NCI-H526 treated with DMSO at 0.1 percent for 48 hours (cell line): ENCODE data around the gene HS3ST5.

ENCODE experiments used
- DNase-seq: peaks from one replicate; lab custom pipeline; 2025; lab: John Stamatoyannopoulos, UW

Gene HS3ST5

DNA sequence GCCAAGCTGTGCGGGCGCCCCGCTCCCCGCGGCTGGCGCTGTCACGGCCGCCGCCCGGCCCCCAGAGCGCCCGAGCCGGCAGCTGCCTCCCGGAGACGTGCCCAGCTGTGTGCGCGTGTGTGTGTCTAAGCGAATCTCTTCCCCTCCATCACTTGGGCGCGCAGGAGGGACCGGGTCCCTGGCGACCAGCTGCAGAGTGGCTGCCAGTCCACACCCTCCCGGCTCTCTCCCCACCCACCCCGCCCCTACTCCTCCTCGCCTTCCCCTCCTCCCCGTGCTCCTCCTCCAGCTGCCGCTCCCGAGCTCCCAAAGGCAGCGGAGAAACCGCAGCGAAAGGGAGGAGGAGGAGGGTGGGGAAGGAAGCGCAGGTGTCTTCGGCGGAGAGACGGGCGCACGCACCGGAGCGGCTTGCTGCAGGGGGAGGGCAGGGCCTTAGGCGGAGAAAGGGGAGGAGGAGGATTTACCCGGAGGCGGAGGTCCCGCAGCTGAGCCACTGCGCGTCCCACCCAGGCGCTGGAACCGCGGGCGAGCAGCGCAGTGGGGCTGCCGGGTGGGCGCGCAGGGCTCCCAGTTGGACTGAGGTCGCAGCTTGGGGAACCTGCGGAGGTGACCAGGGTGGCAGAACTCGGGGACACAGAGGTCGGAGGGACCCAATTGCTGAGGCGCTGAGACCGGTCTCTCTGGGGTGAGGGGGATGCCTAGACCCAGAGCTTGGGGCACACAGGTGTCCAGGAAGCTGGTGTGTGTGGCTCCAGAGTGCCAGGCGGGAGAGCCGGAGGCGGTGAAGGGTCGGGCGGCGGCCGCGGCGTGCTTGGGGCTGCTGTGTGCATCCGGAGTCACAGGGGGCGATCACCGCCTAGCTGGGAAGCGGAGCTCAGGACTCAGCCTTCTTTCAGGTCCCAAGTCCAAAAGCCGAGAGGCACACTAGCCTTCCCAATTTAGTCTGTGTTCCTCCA is at the start of gene HS3ST5:
Gene HS3ST5, minus strand, starts transcription at position 198 of the 956 bp plus-strand sequence. CDS start 280,178 bp downstream, outside the sequence.
- DNase-seq, result no peak

- no peak for DNase-seq
Observed at GRCh38 chr6:114390176-114390575, 47.4 kb upstream of the HS3ST5 start.

DNA sequence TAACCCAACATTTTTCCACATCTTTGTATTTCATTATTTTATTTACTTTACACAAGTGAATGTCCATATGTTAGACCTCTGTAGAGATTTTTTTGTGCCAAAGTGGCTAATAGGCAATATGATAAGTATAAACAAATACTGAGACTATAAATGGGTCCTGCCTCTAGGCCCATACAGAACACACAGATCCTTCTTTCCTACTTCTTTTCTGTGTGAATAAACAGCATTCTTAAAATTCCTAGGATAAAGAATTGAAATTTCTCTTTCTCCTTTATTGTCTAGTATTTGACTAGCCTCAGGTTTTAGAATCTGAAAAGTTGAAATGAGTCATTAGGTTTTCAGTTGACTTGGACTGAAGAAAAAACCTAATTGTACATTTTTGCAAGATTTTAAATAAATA is 46.3 kb upstream of the HS3ST5 start:
- no peak for DNase-seq

DNA sequence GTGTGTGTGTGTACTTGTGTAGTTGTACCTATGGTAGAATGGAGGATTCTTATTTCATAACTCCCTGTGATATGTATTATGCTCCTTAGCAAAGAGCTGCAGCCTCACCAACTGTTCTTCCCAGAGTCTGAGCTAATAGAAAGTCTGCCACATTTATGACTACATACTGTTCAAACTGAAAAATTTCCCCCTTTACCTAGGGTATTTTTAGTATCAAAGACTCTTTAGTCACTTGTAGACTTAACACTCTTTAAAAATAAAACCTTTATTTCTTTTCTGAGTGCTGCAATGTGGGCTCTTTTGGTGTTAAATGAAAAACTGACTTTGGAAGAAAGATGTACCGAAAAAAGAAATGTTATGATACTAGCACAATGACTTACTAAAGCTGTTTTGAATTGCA is 39.6 kb upstream of the HS3ST5 start:
- no peak for DNase-seq

DNA sequence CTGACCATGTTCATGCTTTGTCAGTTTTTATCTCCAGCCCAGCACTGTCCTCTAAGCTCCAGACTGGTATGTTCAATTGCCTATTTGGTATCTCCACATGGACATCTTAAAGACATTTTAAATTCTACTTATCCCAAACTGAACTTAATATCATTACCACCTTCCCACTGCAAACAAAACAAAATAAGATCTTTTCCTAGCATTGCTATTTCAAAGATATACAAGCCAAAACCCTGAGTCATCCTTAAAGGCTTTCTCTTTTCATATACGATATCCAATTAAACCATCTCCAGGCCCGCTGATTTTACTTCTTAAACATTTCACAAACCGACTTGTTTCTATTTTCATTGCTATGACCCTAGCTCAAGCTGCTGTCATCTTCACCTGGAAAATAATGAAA is 35.1 kb upstream of the HS3ST5 start:
- DNase-seq, result no peak

GRCh38 chr6:114376611-114377175 is 33.9 kb upstream of the HS3ST5 start:
- DNase-seq, result no peak

DNA sequence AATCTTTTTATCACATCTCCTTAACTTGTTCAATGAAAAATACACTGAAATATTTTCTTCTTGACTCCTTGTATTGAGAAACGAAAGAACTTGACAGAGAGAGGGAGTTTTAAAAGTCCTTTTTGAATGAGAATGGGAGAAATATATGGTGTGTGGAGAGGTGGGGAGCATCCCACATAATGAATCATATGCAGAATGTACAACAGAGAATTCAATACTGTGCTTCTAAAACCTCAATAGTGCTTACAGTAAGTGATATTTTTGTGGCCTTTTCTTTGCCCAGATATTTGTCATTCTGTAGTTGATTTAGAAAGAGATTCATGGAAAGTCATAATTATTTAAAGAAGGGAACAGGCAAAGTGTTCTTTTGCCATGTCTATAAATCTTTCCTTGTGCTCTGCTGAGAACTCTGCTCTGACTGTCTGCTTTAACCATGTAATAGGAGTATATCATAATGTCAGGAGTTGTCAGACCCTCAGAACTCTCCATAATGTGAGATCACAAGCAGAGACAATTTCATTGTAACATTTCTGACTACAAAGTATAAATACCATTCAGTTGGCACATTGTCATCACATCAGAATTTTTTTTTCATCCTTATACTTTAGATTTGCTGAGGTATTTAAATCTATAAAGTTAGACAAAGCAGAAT is 32.8 kb upstream of the HS3ST5 start:
- no peak for DNase-seq

DNA sequence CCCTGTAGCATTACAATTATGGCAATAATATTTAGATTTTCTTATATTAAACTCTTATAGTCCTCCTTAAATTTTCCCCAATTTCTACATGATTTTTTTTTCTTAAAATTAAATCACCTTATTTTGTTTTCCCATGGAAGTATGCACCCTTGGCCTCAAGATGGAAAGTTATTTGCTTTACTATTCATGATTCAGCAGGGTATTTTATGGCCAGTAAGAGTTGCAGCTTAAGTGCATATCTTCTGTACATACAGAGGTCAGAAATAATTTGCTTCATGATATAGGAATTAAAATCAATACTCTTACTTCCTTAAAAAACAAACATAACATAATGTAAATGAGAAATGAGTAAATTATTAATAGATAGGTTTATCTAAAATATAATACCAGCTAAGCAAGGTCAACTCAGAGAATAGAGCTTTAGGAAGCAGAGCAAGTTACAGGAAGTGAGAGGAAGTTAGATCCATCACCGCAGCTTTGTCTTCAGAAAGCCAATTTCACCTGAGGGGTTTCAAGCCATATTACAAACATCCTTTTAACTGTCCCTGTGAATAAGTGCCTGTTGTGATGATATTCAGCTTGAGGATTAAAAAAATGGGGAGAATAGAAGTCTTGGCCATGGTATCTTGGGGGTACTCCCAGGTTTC is 24.6 kb upstream of the HS3ST5 start:
- no peak for DNase-seq

- no peak for DNase-seq
Observed at GRCh38 chr6:114366899-114367298, 24.1 kb upstream of the HS3ST5 start.

- DNase-seq, result no peak
Observed at GRCh38 chr6:114364301-114364700, 21.5 kb upstream of the HS3ST5 start.

DNA sequence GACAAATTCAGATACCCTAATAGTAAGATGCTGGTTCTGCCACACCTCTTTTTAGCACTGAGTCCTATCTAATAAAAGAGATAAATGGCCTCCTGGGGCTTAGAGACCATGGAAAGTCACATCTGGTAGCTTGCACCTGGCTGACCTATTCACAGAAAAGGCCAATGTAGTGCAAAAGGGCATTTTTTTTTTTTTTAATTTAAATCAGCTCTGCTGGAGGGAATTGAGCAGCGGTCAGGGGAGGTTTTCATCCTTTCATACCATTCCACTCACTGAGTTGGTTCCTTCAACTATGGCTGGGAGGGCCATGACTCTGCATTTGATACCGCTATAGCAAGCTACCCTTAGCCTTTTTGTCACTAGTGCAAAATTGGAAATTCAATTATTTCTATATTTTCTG is 20.1 kb upstream of the HS3ST5 start:
- no peak for DNase-seq

DNA sequence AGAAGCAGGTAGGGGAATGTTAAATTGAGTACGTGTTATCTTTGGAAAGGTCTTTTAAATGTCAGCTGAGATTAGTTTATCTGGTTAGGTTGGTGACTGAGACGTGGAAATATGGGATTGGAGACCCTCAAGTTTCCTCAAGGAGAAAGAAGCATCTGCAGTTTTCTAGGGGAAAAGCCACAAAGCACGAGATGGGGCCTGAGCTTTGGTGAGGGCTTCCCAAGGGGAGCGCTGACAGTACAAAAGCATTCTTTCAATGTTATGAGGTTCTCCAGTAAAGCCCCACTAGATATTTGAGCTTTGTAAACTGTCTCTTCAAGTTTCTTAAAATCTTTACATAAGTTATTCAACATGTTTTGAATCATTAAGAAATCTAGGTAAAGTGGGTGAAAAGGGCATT is 19.6 kb upstream of the HS3ST5 start:
- DNase-seq, result no peak

DNA sequence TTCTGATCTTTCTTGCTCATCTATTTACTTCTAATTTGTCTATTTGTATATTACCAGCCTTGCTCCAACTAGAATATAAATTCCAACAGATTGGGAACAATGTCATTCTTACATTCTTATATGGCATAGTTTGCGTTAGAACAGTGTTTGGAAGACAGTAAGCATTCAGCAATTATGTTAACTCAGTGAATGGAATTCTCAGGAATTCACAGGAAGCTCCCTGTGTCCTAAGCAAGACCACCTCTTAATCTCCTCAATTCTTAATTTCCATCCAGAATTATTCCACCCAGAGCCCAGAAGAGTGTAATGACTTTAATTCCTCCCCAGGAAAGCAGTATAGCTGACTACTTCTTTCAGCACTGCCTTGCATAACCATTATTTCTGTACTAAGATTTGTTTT is 18.2 kb upstream of the HS3ST5 start:
- DNase-seq, result no peak

DNA sequence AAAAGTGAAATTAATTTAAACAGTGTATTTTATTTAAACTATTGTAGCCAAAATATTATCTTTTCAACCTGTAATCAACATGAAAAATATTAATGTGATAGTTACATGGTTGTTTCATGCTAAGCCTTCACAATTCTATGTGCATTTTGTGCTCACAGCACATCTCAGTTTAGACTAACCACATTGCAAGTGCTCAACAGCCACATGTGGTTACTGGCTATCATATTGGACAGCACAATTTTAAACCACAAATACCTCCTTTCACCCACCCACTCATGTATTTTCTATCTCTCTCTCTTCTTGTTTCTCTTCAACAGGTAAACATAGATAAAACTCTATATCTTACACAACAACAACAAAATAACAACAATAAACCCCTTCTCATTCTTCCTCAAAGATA is 12.5 kb upstream of the HS3ST5 start:
- DNase-seq, result no peak

- DNase-seq, result no peak
Observed at GRCh38 chr6:114354482-114354881, 11.7 kb upstream of the HS3ST5 start.

DNA sequence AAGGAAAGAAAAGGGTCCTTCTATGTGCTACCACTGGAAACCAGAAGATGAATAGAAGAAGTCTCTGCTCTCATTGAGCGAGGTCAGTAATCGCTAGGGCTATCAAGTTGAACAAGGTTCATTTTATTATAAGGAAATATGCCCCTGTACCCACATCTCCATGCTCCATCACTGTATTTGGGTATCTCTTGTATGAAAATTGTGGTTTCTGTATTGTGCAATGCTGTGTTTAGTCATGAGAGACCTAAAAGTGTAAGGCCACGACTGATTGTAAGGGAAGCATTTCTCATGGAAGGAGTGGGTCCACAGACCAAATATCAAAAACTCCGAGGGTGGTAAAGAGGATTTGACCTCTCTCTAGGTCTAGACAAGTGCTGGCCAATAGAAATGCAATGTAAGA is 3.6 kb upstream of the HS3ST5 start:
- DNase-seq, result no peak

DNA sequence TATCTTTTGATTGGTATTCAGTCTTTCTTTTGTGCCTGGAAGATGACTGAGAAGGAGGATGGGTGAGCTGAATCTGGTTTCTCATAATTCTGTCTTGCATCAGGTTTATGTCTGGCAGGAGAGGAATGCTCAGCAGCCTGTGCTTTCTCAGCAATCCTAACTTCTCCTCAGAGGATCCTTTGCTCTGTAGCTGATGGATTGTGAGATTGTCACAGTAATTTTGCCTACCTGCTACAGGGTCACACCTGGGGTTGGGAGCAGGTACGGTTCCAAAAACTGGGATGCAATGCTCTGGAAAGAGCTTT is 2.1 kb upstream of the HS3ST5 start:
- DNase-seq, result no peak

DNA sequence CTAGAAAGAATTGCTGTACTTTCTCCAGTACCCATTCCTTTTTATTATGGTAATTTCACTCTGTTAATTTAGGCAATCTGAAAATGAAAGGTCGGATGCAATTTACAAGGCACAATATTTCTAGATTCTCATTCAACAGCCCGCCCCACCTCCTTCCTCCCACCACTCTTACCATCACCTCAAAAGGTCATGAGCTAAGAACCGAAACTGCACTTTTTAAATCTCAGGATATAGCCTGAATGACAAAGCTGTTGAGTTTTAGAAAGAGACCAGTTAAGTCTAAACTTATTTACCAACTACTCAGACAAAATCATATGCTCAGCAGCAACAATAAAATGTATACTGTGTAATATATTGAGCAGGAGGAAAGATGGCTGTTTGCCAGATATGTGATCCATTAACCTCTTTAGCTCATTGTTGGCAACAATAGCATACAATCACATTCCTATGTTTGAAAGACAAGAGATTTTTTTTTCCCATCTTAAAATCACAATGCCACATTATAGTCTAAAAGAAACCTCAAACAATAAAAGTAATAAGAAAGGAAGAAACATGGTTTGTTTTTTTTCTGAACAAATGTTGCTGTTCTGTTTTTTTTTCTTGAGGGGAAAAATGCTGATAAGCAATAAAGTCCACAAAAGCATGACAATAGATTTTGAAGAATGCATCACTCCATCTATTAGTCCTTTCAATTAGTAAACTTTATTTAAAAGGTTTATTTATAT is 1.6 kb upstream of the HS3ST5 start:
- no peak for DNase-seq

- no peak for DNase-seq
Observed at GRCh38 chr6:114343782-114344144, 940 bp upstream of the HS3ST5 start.

GRCh38 chr6:114342086-114342825 is 567 bp downstream of the HS3ST5 start:
- no peak for DNase-seq

DNA sequence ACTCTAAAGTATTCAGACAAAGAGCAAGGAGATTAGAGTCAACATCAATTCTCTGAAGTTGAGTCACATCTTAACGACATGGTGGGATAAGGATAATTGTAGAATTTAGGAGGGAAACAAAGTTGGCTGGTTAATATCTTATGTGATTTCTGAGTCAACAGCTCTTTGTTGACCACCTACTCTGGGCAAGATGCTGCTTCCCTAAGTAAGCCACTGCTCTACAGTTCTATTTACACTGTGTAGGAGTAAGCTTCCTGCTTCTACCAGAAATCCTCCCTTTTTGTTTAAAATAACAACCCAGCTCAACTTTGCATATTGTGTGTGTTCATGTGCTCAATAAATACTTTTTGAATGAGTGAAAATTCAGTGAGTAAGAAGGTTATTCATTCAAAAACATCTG is 3.1 kb downstream of the HS3ST5 start:
- no peak for DNase-seq
